ENCODE results near the gene AHDC1. TPM values are rescaled to one million over a fixed set of nuclear protein-coding genes. Genes with fewer than 3 reads are reported as not detected.

Gene AHDC1
- total RNA-seq, 2 experiments from 2014 or later = 7.7 to 10.1 TPM

- no peak for DNase-seq
- H3K27ac Mint-ChIP-seq = no peak overlapping the region
- no peaks in the 10 kb centered on the region for H3K27me3 Mint-ChIP-seq (ENCODE audit: low read depth)
- no peak overlapping the region for H3K4me3 Mint-ChIP-seq
- H3K9me3 Mint-ChIP-seq = no peaks in the 10 kb centered on the region
- intact Hi-C loops (cut with micrococcal nuclease) = no loop called here
- no peaks in the 10 kb centered on the region for H3K4me1 Mint-ChIP-seq (ENCODE audit: low read depth)
- no peaks in the 10 kb centered on the region for H3K36me3 Mint-ChIP-seq (ENCODE audit: low read depth)
- CTCF ChIA-PET = interaction anchor here (0.6 to 1.7 kb wide), 3 partner anchors 35 to 560 kb away, joined by 3 to 6 read pairs (median 3); no protein-coding TSS in a partner anchor
Observed at GRCh38 chr1:27592232-27592930, 11.6 kb downstream of the AHDC1 start.

GRCh38 chr1:27591622-27592021, 12.3 kb downstream of the AHDC1 start:
- Mint-ChIP-seq H3K27ac (no peak overlapping the region), H3K9me3 (no peaks in the 10 kb centered on the region), H3K4me1 (ENCODE audit: low read depth) (no peaks in the 10 kb centered on the region), H3K36me3 (ENCODE audit: low read depth) (no peaks in the 10 kb centered on the region), H3K27me3 (ENCODE audit: low read depth) (no peaks in the 10 kb centered on the region), H3K4me3 (no peak overlapping the region)
- CTCF ChIA-PET = interaction anchor here (0.6 to 1.7 kb wide), 4 partner anchors 34 to 560 kb away, joined by 3 to 6 read pairs (median 3); no protein-coding TSS in a partner anchor
- intact Hi-C loops (cut with micrococcal nuclease) = no loop called here
- no peak for DNase-seq

- intact Hi-C loops (cut with micrococcal nuclease) = no loop called here
Observed at GRCh38 chr1:27590917-27591508, 12.9 kb downstream of the AHDC1 start.

GRCh38 chr1:27589841-27590426, 14.0 kb downstream of the AHDC1 start:
- DNase-seq = no peak
- no peaks in the 10 kb centered on the region for H3K36me3 Mint-ChIP-seq (ENCODE audit: low read depth)
- H3K27me3 Mint-ChIP-seq (ENCODE audit: low read depth) = no peaks in the 10 kb centered on the region
- intact Hi-C loops (cut with micrococcal nuclease) = no loop called here
- no peak overlapping the region for H3K4me3 Mint-ChIP-seq
- H3K9me3 Mint-ChIP-seq = no peaks in the 10 kb centered on the region
- H3K27ac Mint-ChIP-seq = no peak overlapping the region
- H3K4me1 Mint-ChIP-seq (ENCODE audit: low read depth) = no peaks in the 10 kb centered on the region
- CTCF ChIA-PET = interaction anchor here (1.4 kb wide), 1 partner anchor 17 kb away, joined by 4 read pairs; no protein-coding TSS in a partner anchor

More at GRCh38 chr1:27590917-27591508, 12.9 kb downstream of the AHDC1 start:
- CTCF ChIA-PET = interaction anchor here (1.2 to 1.4 kb wide), 2 partner anchors 16 to 293 kb away, joined by 3 to 4 read pairs; no protein-coding TSS in a partner anchor
- H3K4me3 Mint-ChIP-seq = no peak overlapping the region
- no peaks in the 10 kb centered on the region for H3K9me3 Mint-ChIP-seq
- no peaks in the 10 kb centered on the region for H3K36me3 Mint-ChIP-seq (ENCODE audit: low read depth)
- no peaks in the 10 kb centered on the region for H3K4me1 Mint-ChIP-seq (ENCODE audit: low read depth)
- no peak for DNase-seq
- H3K27me3 Mint-ChIP-seq (ENCODE audit: low read depth) = no peaks in the 10 kb centered on the region
- no peak overlapping the region for H3K27ac Mint-ChIP-seq

GRCh38 chr1:27589441-27589840, 14.5 kb downstream of the AHDC1 start:
- Mint-ChIP-seq H3K4me3 (no peak overlapping the region), H3K36me3 (ENCODE audit: low read depth) (no peaks in the 10 kb centered on the region), H3K9me3 (no peaks in the 10 kb centered on the region), H3K4me1 (ENCODE audit: low read depth) (no peaks in the 10 kb centered on the region), H3K27ac (no peak overlapping the region), H3K27me3 (ENCODE audit: low read depth) (no peaks in the 10 kb centered on the region)
- CTCF ChIA-PET = no interaction called here
- no peak for DNase-seq
- intact Hi-C loops (cut with micrococcal nuclease) = no loop called here

- H3K4me3 Mint-ChIP-seq = no peak overlapping the region
- no peak for DNase-seq
- intact Hi-C loops (cut with micrococcal nuclease) = no loop called here
- H3K36me3 Mint-ChIP-seq (ENCODE audit: low read depth) = no peaks in the 10 kb centered on the region
- CTCF ChIA-PET = interaction anchor here (1.1 to 1.2 kb wide), 2 partner anchors 20 to 32 kb away, joined by 3 to 5 read pairs; no protein-coding TSS in a partner anchor
- H3K27ac Mint-ChIP-seq = no peak overlapping the region
- H3K27me3 Mint-ChIP-seq (ENCODE audit: low read depth) = no peaks in the 10 kb centered on the region
- no peaks in the 10 kb centered on the region for H3K4me1 Mint-ChIP-seq (ENCODE audit: low read depth)
- no peaks in the 10 kb centered on the region for H3K9me3 Mint-ChIP-seq
Observed at GRCh38 chr1:27588256-27589232, 15.4 kb downstream of the AHDC1 start.

GRCh38 chr1:27585684-27586083, 18.3 kb downstream of the AHDC1 start:
- no peaks in the 10 kb centered on the region for H3K36me3 Mint-ChIP-seq (ENCODE audit: low read depth)
- intact Hi-C loops (cut with micrococcal nuclease) = no loop called here
- no peaks in the 10 kb centered on the region for H3K4me1 Mint-ChIP-seq (ENCODE audit: low read depth)
- DNase-seq = no peak
- H3K9me3 Mint-ChIP-seq = no peaks in the 10 kb centered on the region
- CTCF ChIA-PET = interaction anchor here (1.4 kb wide), 1 partner anchor 29 kb away, joined by 5 read pairs; no protein-coding TSS in a partner anchor
- no peaks in the 10 kb centered on the region for H3K27me3 Mint-ChIP-seq (ENCODE audit: low read depth)
- no peak overlapping the region for H3K27ac Mint-ChIP-seq
- H3K4me3 Mint-ChIP-seq = no peak overlapping the region

- CTCF ChIA-PET = interaction anchor here (1.0 to 1.4 kb wide), 4 partner anchors 14 to 252 kb away, joined by 3 to 5 read pairs (median 4); no protein-coding TSS in a partner anchor
Observed at GRCh38 chr1:27584453-27584852, 19.5 kb downstream of the AHDC1 start.

GRCh38 chr1:27583479-27583878, 20.5 kb downstream of the AHDC1 start:
- intact Hi-C loops (cut with micrococcal nuclease) = no loop called here
- no peak overlapping the region for H3K27ac Mint-ChIP-seq
- no peaks in the 10 kb centered on the region for H3K36me3 Mint-ChIP-seq (ENCODE audit: low read depth)
- CTCF ChIA-PET = interaction anchor here (0.6 to 1.4 kb wide), 6 partner anchors 13 to 251 kb away, joined by 3 to 4 read pairs (median 4); no protein-coding TSS in a partner anchor
- peaks cover 2% of the 10 kb centered on the region for H3K4me1 Mint-ChIP-seq (ENCODE audit: low read depth)
- no peak overlapping the region for H3K4me3 Mint-ChIP-seq
- no peaks in the 10 kb centered on the region for H3K27me3 Mint-ChIP-seq (ENCODE audit: low read depth)
- H3K9me3 Mint-ChIP-seq = no peaks in the 10 kb centered on the region
- no peak for DNase-seq

More at GRCh38 chr1:27584453-27584852, 19.5 kb downstream of the AHDC1 start:
- Mint-ChIP-seq H3K27me3 (ENCODE audit: low read depth) (no peaks in the 10 kb centered on the region), H3K4me1 (ENCODE audit: low read depth) (no peaks in the 10 kb centered on the region), H3K9me3 (no peaks in the 10 kb centered on the region), H3K36me3 (ENCODE audit: low read depth) (no peaks in the 10 kb centered on the region), H3K27ac (no peak overlapping the region), H3K4me3 (no peak overlapping the region)
- DNase-seq = no peak
- intact Hi-C loops (cut with micrococcal nuclease) = no loop called here

GRCh38 chr1:27581823-27582243, 22.1 kb downstream of the AHDC1 start:
- Mint-ChIP-seq H3K4me3 (no peak overlapping the region), H3K9me3 (no peaks in the 10 kb centered on the region), H3K27me3 (ENCODE audit: low read depth) (no peaks in the 10 kb centered on the region), H3K36me3 (ENCODE audit: low read depth) (no peaks in the 10 kb centered on the region), H3K4me1 (ENCODE audit: low read depth) (peaks cover 3% of the 10 kb centered on the region), H3K27ac (no peak overlapping the region)
- intact Hi-C loops (cut with micrococcal nuclease) = no loop called here
- DNase-seq = no peak
- CTCF ChIA-PET = interaction anchor here (0.8 to 1.3 kb wide), 4 partner anchors 12 to 283 kb away, joined by 3 to 4 read pairs (median 3); no protein-coding TSS in a partner anchor

GRCh38 chr1:27577504-27578188, 26.3 kb downstream of the AHDC1 start:
- Mint-ChIP-seq H3K9me3 (no peaks in the 10 kb centered on the region), H3K4me1 (ENCODE audit: low read depth) (peaks cover 5% of the 10 kb centered on the region), H3K27me3 (ENCODE audit: low read depth) (no peaks in the 10 kb centered on the region), H3K27ac (no peak overlapping the region), H3K36me3 (ENCODE audit: low read depth) (no peaks in the 10 kb centered on the region), H3K4me3 (no peak overlapping the region)
- intact Hi-C loops (cut with micrococcal nuclease) = no loop called here
- no peak for DNase-seq
- CTCF ChIA-PET = interaction anchor here (0.8 to 2.2 kb wide), 4 partner anchors 9 to 29 kb away, joined by 3 to 7 read pairs (median 5); no protein-coding TSS in a partner anchor
